Loucy (cell line): Measurements from ENCODE around the gene CRACR2A.

Experiments
- EZH2phosphoT487 ChIP-seq: fragments of 200-600 bp; IDR thresholded peaks from 2 replicates; pipeline ENCODE4 v1.6.1; 2018; ENCODE audit warnings: antibody characterized with exemption, mild to moderate bottlenecking, moderate library complexity, borderline replicate concordance
- TF ChIP-seq, protein P1 (sequence below): fragments of 200-600 bp; sonication (generic); conservative IDR thresholded peaks from 2 replicates; pipeline ENCODE4 v1.5.1; 2014; ENCODE audit warnings: mild to moderate bottlenecking, antibody characterized with exemption, low read length

DNA sequence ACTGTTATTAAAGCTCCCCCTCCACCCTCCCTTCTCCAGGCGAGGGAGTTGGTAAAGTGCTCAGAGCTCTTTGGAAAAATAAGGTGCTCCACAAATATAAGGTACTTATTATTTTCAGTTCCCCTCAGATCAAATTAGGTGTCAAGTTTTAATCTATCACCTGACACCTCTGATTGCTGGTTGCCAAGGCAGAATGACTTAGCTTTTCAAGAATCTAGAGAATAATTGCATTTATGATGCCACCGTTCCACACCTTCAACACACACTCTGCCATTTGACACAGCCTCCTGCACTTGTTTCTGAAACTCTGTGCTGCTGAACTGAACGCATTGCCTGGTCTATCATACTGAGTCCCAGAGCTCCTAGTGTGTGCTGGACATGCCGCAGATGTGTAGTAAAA lies 128.6 kb downstream of the CRACR2A start:
- TF ChIP-seq, protein P1, sequence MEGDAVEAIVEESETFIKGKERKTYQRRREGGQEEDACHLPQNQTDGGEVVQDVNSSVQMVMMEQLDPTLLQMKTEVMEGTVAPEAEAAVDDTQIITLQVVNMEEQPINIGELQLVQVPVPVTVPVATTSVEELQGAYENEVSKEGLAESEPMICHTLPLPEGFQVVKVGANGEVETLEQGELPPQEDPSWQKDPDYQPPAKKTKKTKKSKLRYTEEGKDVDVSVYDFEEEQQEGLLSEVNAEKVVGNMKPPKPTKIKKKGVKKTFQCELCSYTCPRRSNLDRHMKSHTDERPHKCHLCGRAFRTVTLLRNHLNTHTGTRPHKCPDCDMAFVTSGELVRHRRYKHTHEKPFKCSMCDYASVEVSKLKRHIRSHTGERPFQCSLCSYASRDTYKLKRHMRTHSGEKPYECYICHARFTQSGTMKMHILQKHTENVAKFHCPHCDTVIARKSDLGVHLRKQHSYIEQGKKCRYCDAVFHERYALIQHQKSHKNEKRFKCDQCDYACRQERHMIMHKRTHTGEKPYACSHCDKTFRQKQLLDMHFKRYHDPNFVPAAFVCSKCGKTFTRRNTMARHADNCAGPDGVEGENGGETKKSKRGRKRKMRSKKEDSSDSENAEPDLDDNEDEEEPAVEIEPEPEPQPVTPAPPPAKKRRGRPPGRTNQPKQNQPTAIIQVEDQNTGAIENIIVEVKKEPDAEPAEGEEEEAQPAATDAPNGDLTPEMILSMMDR = no peak
- TF ChIP-seq EZH2phosphoT487 = no peak
